ENCODE results near the gene COL6A3.

DNA sequence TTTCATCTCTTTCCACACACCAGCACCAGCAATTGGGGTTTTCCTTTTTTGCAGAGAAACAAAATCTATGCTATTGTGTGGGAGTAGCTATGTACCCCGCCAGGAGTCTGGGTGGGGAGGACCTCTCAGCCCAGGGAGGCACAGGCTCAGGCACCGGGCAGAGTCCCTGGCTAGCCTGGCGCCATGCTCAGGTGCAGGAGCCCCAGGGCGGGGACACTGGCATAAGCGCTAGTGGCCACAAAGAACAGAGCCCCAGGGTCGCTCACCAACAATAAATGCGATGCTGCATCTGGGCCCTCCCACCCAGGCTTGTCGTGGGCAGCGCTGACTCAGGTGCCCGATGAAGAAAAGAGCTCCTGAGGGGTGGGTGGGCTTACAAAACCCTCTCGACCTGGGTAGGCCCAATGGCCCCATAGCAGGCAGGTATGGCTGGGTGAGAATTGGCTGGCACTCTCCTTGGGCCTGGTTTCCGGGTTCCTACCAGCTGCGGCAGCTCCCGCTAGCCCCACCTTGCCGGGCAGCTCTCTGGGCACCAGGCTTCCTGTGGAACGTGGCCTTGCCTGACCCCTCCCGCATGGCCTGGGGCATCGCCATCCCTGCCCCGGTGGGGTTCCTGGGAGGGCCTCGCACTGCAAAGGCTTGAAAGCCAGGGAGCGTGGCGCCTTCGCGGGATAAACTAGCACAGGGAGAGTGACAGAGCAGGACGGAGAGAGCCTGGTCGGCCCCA, 31.8 kb upstream of the COL6A3 start:
- TF ChIP-seq, protein P1, sequence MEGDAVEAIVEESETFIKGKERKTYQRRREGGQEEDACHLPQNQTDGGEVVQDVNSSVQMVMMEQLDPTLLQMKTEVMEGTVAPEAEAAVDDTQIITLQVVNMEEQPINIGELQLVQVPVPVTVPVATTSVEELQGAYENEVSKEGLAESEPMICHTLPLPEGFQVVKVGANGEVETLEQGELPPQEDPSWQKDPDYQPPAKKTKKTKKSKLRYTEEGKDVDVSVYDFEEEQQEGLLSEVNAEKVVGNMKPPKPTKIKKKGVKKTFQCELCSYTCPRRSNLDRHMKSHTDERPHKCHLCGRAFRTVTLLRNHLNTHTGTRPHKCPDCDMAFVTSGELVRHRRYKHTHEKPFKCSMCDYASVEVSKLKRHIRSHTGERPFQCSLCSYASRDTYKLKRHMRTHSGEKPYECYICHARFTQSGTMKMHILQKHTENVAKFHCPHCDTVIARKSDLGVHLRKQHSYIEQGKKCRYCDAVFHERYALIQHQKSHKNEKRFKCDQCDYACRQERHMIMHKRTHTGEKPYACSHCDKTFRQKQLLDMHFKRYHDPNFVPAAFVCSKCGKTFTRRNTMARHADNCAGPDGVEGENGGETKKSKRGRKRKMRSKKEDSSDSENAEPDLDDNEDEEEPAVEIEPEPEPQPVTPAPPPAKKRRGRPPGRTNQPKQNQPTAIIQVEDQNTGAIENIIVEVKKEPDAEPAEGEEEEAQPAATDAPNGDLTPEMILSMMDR (conservative IDR thresholded peaks at IDR 0.05) = no peak
- no peak for TF ChIP-seq EZH2 (IDR thresholded peaks at IDR 0.05; ENCODE audit: low read depth)

Data from PC-9 (cell line).